Measurements from ENCODE around the gene ZNF319.

ZNF319 gene

DNA sequence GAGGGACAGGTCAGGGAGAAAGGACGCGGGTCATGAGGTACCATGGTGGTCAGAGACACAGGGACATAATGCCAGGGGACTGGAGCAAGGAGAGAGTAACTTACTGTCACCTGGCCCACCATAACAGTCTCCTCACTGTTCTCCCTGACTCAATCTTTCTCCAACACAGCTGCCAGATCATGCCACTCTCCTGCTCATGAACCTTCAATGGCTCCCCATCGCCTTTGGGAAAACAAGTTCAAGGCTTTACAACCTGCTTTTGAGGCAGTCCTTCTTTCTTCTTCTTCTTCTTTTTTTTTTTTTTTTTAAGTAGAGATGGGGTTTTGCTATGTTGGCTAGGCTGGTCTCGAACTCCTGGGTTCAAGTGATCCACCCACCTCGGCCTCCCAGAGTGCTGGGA lies 52.4 kb downstream of the ZNF319 start:
- Histone ChIP-seq H2AFZ (ENCODE audit: low read length) (no peak overlapping the region), H3F3A (ENCODE audit: insufficient read depth, low read length) (no peaks in the 10 kb centered on the region), H3K79me2 (ENCODE audit: low read length) (no peaks in the 10 kb centered on the region), H3K27me3 (replicated peaks; ENCODE audit: insufficient read depth, low read length) (no peaks in the 10 kb centered on the region), H3K9ac (ENCODE audit: low read length) (no peak overlapping the region), H4K20me1 (ENCODE audit: insufficient read depth, low read length) (no peaks in the 10 kb centered on the region), H3K36me3 (replicated peaks; ENCODE audit: insufficient read depth, low read length) (no peaks in the 10 kb centered on the region), H3K4me3 (ENCODE audit: low read length) (no peak overlapping the region), H3K9me2 (replicated peaks; ENCODE audit: insufficient read depth, low read length) (no peaks in the 10 kb centered on the region), H3K4me2 (ENCODE audit: low read depth, low read length) (no peak overlapping the region), H3K9me3 (replicated peaks; ENCODE audit: insufficient read depth, low read length) (no peaks in the 10 kb centered on the region), H3K27ac (ENCODE audit: low read length) (no peak overlapping the region), H3K4me1 (ENCODE audit: low read length) (no peaks in the 10 kb centered on the region)
- TF ChIP-seq, protein P1, sequence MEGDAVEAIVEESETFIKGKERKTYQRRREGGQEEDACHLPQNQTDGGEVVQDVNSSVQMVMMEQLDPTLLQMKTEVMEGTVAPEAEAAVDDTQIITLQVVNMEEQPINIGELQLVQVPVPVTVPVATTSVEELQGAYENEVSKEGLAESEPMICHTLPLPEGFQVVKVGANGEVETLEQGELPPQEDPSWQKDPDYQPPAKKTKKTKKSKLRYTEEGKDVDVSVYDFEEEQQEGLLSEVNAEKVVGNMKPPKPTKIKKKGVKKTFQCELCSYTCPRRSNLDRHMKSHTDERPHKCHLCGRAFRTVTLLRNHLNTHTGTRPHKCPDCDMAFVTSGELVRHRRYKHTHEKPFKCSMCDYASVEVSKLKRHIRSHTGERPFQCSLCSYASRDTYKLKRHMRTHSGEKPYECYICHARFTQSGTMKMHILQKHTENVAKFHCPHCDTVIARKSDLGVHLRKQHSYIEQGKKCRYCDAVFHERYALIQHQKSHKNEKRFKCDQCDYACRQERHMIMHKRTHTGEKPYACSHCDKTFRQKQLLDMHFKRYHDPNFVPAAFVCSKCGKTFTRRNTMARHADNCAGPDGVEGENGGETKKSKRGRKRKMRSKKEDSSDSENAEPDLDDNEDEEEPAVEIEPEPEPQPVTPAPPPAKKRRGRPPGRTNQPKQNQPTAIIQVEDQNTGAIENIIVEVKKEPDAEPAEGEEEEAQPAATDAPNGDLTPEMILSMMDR (IDR thresholded peaks at IDR 0.05; ENCODE audit: low read length): no peak
- no peak for TF ChIP-seq EZH2 (optimal IDR thresholded peaks at IDR 0.05; ENCODE audit: low read depth, low read length)
- no peak for TF ChIP-seq EZH2phosphoT487 (IDR thresholded peaks at IDR 0.05; ENCODE audit: low read length)
- DNase-seq: no peak

DNA sequence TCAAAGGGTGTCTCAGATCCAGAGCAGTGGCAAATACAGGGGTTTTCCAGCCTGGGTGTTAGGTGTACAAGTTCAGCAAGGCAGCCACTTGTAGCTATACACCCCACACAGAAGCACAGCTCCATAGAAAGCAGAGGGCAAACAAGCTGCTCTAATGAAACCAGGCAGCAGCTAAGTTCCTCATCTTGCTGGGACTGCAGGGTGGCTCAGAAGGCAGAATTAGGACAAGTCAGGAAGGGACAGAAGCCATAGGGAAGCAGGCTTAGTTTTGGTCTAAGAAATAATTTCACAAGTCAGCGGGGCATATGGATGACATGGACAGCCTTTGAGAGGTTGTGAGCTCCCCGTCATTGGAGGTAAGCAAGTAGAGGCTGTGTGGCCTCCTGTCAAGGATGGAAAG lies 53.2 kb downstream of the ZNF319 start:
- TF ChIP-seq EZH2 (optimal IDR thresholded peaks at IDR 0.05; ENCODE audit: low read depth, low read length): no peak
- no peak overlapping the region for H3K4me2 ChIP-seq (ENCODE audit: low read depth, low read length)

DNA sequence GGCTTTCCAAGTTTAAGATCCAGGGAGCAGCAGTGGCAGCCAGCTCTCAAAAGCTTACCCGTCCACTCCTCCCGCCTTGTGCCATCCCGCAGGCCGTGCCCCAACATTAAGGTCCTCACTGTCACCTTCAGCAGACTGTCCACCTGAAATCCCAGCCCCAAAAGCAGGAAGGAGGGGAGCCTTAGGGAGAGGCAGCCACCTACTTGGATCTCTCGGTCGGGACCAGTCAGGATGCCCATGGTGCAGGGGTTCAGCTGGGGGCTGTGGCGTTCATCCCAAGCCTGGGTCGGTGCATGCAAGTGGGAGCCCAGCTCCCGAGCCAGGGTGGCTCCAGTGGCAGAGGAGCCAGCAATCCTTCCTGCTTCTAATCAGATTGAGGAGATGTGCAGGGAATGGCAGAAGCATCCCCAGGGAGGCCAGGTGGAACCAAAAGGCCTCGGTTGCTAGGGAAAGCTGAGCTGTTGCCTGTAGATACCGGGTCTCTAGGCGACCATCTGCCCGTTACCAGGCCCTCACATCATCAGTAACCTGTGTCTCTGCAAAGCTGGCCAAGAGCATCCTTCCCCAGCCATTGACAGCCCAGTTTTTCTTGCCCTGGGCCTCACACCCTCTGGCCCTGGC lies 54.2 kb downstream of the ZNF319 start:
- no peaks in the 10 kb centered on the region for H3K9me2 ChIP-seq (replicated peaks; ENCODE audit: insufficient read depth, low read length)
- no peak overlapping the region for H3K27ac ChIP-seq (ENCODE audit: low read length)
- H3K4me1 ChIP-seq (ENCODE audit: low read length): no peaks in the 10 kb centered on the region
- H2AFZ ChIP-seq (ENCODE audit: low read length): no peak overlapping the region
- no peaks in the 10 kb centered on the region for H3K79me2 ChIP-seq (ENCODE audit: low read length)
- DNase-seq: no peak
- no peaks in the 10 kb centered on the region for H4K20me1 ChIP-seq (ENCODE audit: insufficient read depth, low read length)
- no peak overlapping the region for H3K4me3 ChIP-seq (ENCODE audit: low read length)
- H3K27me3 ChIP-seq (replicated peaks; ENCODE audit: insufficient read depth, low read length): no peaks in the 10 kb centered on the region
- no peak overlapping the region for H3K9ac ChIP-seq (ENCODE audit: low read length)
- no peak overlapping the region for H3K4me2 ChIP-seq (ENCODE audit: low read depth, low read length)
- H3K36me3 ChIP-seq (replicated peaks; ENCODE audit: insufficient read depth, low read length): no peaks in the 10 kb centered on the region
- no peaks in the 10 kb centered on the region for H3F3A ChIP-seq (ENCODE audit: insufficient read depth, low read length)
- TF ChIP-seq, protein P1 (IDR thresholded peaks at IDR 0.05; ENCODE audit: low read length): no peak
- no peak for TF ChIP-seq EZH2phosphoT487 (IDR thresholded peaks at IDR 0.05; ENCODE audit: low read length)
- no peak for TF ChIP-seq EZH2 (optimal IDR thresholded peaks at IDR 0.05; ENCODE audit: low read depth, low read length)
- no peaks in the 10 kb centered on the region for H3K9me3 ChIP-seq (replicated peaks; ENCODE audit: insufficient read depth, low read length)

More for the DNA sequence above, 53.2 kb downstream of the ZNF319 start:
- Histone ChIP-seq H3K27ac (ENCODE audit: low read length) (no peak overlapping the region), H3K4me3 (ENCODE audit: low read length) (no peak overlapping the region), H4K20me1 (ENCODE audit: insufficient read depth, low read length) (no peaks in the 10 kb centered on the region), H3K79me2 (ENCODE audit: low read length) (no peaks in the 10 kb centered on the region), H3K9me3 (replicated peaks; ENCODE audit: insufficient read depth, low read length) (no peaks in the 10 kb centered on the region), H3F3A (ENCODE audit: insufficient read depth, low read length) (no peaks in the 10 kb centered on the region), H3K9me2 (replicated peaks; ENCODE audit: insufficient read depth, low read length) (no peaks in the 10 kb centered on the region), H3K36me3 (replicated peaks; ENCODE audit: insufficient read depth, low read length) (no peaks in the 10 kb centered on the region), H3K9ac (ENCODE audit: low read length) (no peak overlapping the region), H3K27me3 (replicated peaks; ENCODE audit: insufficient read depth, low read length) (no peaks in the 10 kb centered on the region), H3K4me1 (ENCODE audit: low read length) (no peaks in the 10 kb centered on the region), H2AFZ (ENCODE audit: low read length) (no peak overlapping the region)
- no peak for DNase-seq

DNA sequence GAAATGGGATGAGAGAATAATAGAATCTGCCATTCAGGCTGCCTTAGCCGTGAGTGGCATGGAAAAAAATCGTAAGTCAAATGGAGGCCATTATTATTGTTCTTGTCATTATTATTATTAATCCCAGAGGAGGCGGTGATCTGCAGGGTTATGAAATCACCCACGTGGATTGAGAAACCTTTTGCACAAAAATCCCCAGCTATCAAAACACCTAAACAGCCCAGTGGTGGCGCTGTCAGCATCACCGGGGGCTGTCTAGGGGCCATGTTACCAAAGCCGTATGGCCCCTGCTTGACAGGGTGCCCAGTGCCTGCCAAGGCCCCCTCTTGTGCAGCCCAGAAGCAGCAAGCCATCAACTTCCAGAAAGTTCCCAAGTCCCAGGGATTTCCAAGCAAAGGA lies 54.7 kb downstream of the ZNF319 start:
- H3K9me3 ChIP-seq (replicated peaks; ENCODE audit: insufficient read depth, low read length): no peaks in the 10 kb centered on the region
- H3K4me2 ChIP-seq (ENCODE audit: low read depth, low read length): no peak overlapping the region
- no peaks in the 10 kb centered on the region for H3K27me3 ChIP-seq (replicated peaks; ENCODE audit: insufficient read depth, low read length)
- no peaks in the 10 kb centered on the region for H3K79me2 ChIP-seq (ENCODE audit: low read length)
- no peaks in the 10 kb centered on the region for H3K4me1 ChIP-seq (ENCODE audit: low read length)
- no peak overlapping the region for H3K4me3 ChIP-seq (ENCODE audit: low read length)
- TF ChIP-seq EZH2phosphoT487 (IDR thresholded peaks at IDR 0.05; ENCODE audit: low read length) (no peak), EZH2 (optimal IDR thresholded peaks at IDR 0.05; ENCODE audit: low read depth, low read length) (no peak)
- TF ChIP-seq, protein P1 (IDR thresholded peaks at IDR 0.05; ENCODE audit: low read length): no peak
- H3K9me2 ChIP-seq (replicated peaks; ENCODE audit: insufficient read depth, low read length): no peaks in the 10 kb centered on the region
- H3K36me3 ChIP-seq (replicated peaks; ENCODE audit: insufficient read depth, low read length): no peaks in the 10 kb centered on the region
- no peaks in the 10 kb centered on the region for H3F3A ChIP-seq (ENCODE audit: insufficient read depth, low read length)
- no peak overlapping the region for H3K9ac ChIP-seq (ENCODE audit: low read length)
- no peak for DNase-seq
- no peak overlapping the region for H3K27ac ChIP-seq (ENCODE audit: low read length)
- H4K20me1 ChIP-seq (ENCODE audit: insufficient read depth, low read length): no peaks in the 10 kb centered on the region
- no peak overlapping the region for H2AFZ ChIP-seq (ENCODE audit: low read length)
